ENCODE data around the gene KAT8.

Gene KAT8

DNA sequence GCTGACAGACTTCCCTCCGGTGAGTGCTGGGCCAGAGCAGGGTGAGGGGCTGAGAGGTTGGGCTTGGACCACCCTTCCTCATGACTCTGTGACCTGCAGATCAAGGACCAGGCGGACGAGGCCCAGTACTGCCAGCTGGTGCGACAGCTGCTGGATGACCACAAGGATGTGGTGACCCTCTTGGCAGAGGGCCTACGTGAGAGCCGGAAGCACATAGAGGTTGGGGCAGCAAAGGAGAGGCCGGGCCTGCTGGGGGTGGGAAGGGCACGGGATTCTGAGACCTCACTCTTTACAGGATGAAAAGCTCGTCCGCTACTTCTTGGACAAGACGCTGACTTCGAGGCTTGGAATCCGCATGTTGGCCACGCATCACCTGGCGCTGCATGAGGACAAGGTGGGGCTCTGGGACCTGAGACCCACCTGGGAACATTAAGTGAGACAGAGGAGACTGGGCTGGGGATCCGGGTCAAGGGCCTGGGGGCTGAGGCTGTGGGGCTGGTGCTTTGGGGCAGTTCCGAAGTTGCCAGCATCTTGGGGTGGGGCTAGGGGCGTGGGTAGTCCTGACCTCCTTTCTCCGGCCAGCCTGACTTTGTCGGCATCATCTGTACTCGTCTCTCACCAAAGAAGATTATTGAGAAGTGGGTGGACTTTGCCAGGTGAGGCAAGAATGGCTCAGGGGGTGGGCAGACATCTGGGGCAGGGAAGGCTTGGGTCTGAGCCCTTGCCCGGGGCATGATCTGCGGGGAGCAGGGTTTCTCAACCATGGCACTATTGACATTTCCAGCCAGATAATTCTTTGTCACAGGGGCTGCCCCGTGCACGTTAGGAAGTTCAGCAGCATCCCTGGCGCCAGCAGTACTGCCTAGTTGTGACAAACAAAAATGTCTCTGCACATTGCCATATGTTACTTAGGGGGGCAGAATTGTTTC lies 7.1 kb upstream of the KAT8 start:
- TF ChIP-seq TCF4 (CRISPR knock-in tag; IDR thresholded peaks at IDR 0.05; ENCODE audit: borderline replicate concordance) (no peak), RARB (CRISPR knock-in tag; IDR thresholded peaks at IDR 0.05) (no peak), ZNF8 (CRISPR knock-in tag; IDR thresholded peaks at IDR 0.05) (no peak), OSR1 (CRISPR knock-in tag; IDR thresholded peaks at IDR 0.05) (no peak), ZC3H10 (CRISPR knock-in tag; IDR thresholded peaks at IDR 0.05) (no peak), CSDC2 (CRISPR knock-in tag; IDR thresholded peaks at IDR 0.05) (no peak), ESRRG (CRISPR knock-in tag; IDR thresholded peaks at IDR 0.05) (no peak)
- TF ChIP-seq, protein P1, sequence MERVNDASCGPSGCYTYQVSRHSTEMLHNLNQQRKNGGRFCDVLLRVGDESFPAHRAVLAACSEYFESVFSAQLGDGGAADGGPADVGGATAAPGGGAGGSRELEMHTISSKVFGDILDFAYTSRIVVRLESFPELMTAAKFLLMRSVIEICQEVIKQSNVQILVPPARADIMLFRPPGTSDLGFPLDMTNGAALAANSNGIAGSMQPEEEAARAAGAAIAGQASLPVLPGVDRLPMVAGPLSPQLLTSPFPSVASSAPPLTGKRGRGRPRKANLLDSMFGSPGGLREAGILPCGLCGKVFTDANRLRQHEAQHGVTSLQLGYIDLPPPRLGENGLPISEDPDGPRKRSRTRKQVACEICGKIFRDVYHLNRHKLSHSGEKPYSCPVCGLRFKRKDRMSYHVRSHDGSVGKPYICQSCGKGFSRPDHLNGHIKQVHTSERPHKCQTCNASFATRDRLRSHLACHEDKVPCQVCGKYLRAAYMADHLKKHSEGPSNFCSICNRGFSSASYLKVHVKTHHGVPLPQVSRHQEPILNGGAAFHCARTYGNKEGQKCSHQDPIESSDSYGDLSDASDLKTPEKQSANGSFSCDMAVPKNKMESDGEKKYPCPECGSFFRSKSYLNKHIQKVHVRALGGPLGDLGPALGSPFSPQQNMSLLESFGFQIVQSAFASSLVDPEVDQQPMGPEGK (CRISPR knock-in tag; IDR thresholded peaks at IDR 0.05; ENCODE audit: borderline replicate concordance) = no peak
- no peak for ATAC-seq

DNA sequence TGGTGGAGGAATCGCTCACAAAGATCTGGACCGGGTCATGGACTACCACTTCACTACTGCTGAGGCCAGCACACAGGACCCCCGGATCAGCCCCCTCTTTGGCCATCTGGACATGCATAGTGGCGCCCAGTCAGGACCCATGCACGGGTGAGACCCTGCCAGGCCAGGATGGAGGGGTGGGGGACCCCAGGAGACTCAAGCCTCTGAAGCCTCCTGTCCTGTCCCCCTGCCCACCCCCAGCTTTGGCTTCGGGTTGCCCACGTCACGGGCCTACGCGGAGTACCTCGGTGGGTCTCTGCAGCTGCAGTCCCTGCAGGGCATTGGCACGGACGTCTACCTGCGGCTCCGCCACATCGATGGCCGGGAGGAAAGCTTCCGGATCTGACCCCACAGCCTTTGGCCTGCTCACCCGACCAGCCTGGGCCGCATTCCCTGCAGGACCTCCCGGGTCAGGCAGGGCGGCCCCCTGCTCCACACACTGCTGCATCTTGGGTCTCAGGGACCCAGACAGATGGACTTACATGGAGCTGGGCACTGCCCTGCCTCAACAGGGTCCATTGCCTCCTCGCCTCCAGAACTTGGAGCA lies 5.5 kb upstream of the KAT8 start:
- TF ChIP-seq ESRRG (CRISPR knock-in tag; IDR thresholded peaks at IDR 0.05) (no peak), BACH2 (CRISPR knock-in tag; IDR thresholded peaks at IDR 0.05; ENCODE audit: borderline replicate concordance) (no peak), GLIS3 (CRISPR knock-in tag; IDR thresholded peaks at IDR 0.05) (no peak), CSDC2 (CRISPR knock-in tag; IDR thresholded peaks at IDR 0.05) (no peak), ZFP3 (CRISPR knock-in tag; IDR thresholded peaks at IDR 0.05) (no peak), ZNF565 (CRISPR knock-in tag; conservative IDR thresholded peaks at IDR 0.05; ENCODE audit: low read depth) (no peak), RARB (CRISPR knock-in tag; IDR thresholded peaks at IDR 0.05) (no peak), PPARA (CRISPR knock-in tag; IDR thresholded peaks at IDR 0.05; ENCODE audit: borderline replicate concordance) (no peak)
- TF ChIP-seq, protein P1 (CRISPR knock-in tag; IDR thresholded peaks at IDR 0.05; ENCODE audit: borderline replicate concordance) = no peak

DNA sequence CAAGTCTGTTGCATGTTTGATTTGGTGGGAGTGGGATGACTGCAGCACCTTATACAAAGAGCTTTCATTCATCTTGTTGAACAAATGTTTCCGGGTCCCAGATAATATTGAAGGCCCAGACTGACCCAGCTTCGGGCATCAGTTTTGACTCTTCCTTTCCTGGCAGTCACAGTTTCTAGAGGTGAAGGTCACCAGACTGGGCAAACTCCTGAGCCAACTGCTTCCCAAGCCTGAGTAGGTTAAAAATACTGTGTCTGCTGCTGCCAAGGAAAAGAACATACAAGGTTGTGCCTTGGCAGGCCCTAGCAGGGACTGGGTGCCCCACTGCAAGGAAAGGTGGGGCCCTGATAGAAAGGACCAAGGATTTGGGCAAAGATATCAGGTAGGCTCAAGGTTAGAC lies 4.8 kb upstream of the KAT8 start:
- TF ChIP-seq, protein P2, sequence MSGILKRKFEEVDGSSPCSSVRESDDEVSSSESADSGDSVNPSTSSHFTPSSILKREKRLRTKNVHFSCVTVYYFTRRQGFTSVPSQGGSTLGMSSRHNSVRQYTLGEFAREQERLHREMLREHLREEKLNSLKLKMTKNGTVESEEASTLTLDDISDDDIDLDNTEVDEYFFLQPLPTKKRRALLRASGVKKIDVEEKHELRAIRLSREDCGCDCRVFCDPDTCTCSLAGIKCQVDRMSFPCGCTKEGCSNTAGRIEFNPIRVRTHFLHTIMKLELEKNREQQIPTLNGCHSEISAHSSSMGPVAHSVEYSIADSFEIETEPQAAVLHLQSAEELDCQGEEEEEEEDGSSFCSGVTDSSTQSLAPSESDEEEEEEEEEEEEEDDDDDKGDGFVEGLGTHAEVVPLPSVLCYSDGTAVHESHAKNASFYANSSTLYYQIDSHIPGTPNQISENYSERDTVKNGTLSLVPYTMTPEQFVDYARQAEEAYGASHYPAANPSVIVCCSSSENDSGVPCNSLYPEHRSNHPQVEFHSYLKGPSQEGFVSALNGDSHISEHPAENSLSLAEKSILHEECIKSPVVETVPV (CRISPR knock-in tag; IDR thresholded peaks at IDR 0.05) = no peak
- no peak for TF ChIP-seq CSDC2 (CRISPR knock-in tag; IDR thresholded peaks at IDR 0.05)
- no peak for TF ChIP-seq OSR1 (CRISPR knock-in tag; IDR thresholded peaks at IDR 0.05)
- no peak for TF ChIP-seq GLIS3 (CRISPR knock-in tag; IDR thresholded peaks at IDR 0.05)
- TF ChIP-seq ZNF565 (CRISPR knock-in tag; conservative IDR thresholded peaks at IDR 0.05; ENCODE audit: low read depth) = no peak
- no peak for TF ChIP-seq TOX (CRISPR knock-in tag; IDR thresholded peaks at IDR 0.05; ENCODE audit: borderline replicate concordance)
- TF ChIP-seq ZC3H10 (CRISPR knock-in tag; IDR thresholded peaks at IDR 0.05) = no peak
- TF ChIP-seq ISL1 (CRISPR knock-in tag; IDR thresholded peaks at IDR 0.05) = no peak
- TF ChIP-seq, protein P3, sequence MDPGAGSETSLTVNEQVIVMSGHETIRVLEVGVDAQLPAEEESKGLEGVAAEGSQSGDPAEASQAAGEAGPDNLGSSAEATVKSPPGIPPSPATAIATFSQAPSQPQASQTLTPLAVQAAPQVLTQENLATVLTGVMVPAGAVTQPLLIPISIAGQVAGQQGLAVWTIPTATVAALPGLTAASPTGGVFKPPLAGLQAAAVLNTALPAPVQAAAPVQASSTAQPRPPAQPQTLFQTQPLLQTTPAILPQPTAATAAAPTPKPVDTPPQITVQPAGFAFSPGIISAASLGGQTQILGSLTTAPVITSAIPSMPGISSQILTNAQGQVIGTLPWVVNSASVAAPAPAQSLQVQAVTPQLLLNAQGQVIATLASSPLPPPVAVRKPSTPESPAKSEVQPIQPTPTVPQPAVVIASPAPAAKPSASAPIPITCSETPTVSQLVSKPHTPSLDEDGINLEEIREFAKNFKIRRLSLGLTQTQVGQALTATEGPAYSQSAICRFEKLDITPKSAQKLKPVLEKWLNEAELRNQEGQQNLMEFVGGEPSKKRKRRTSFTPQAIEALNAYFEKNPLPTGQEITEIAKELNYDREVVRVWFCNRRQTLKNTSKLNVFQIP (CRISPR knock-in tag; IDR thresholded peaks at IDR 0.05; ENCODE audit: borderline replicate concordance, low read depth) = no peak
- no peak for TF ChIP-seq TCF4 (CRISPR knock-in tag; IDR thresholded peaks at IDR 0.05; ENCODE audit: borderline replicate concordance)
- TF ChIP-seq, protein P4, sequence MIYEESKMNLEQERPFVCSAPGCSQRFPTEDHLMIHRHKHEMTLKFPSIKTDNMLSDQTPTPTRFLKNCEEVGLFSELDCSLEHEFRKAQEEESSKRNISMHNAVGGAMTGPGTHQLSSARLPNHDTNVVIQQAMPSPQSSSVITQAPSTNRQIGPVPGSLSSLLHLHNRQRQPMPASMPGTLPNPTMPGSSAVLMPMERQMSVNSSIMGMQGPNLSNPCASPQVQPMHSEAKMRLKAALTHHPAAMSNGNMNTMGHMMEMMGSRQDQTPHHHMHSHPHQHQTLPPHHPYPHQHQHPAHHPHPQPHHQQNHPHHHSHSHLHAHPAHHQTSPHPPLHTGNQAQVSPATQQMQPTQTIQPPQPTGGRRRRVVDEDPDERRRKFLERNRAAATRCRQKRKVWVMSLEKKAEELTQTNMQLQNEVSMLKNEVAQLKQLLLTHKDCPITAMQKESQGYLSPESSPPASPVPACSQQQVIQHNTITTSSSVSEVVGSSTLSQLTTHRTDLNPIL (CRISPR knock-in tag; IDR thresholded peaks at IDR 0.05; ENCODE audit: low read depth) = no peak
- TF ChIP-seq ZFP30 (CRISPR knock-in tag; IDR thresholded peaks at IDR 0.05) = no peak
- TF ChIP-seq, protein P1 (CRISPR knock-in tag; IDR thresholded peaks at IDR 0.05; ENCODE audit: borderline replicate concordance) = no peak
- no peak for TF ChIP-seq ESRRG (CRISPR knock-in tag; IDR thresholded peaks at IDR 0.05)
- TF ChIP-seq ZFP3 (CRISPR knock-in tag; IDR thresholded peaks at IDR 0.05) = no peak
- TF ChIP-seq PPARA (CRISPR knock-in tag; IDR thresholded peaks at IDR 0.05; ENCODE audit: borderline replicate concordance) = no peak
- TF ChIP-seq, protein P5, sequence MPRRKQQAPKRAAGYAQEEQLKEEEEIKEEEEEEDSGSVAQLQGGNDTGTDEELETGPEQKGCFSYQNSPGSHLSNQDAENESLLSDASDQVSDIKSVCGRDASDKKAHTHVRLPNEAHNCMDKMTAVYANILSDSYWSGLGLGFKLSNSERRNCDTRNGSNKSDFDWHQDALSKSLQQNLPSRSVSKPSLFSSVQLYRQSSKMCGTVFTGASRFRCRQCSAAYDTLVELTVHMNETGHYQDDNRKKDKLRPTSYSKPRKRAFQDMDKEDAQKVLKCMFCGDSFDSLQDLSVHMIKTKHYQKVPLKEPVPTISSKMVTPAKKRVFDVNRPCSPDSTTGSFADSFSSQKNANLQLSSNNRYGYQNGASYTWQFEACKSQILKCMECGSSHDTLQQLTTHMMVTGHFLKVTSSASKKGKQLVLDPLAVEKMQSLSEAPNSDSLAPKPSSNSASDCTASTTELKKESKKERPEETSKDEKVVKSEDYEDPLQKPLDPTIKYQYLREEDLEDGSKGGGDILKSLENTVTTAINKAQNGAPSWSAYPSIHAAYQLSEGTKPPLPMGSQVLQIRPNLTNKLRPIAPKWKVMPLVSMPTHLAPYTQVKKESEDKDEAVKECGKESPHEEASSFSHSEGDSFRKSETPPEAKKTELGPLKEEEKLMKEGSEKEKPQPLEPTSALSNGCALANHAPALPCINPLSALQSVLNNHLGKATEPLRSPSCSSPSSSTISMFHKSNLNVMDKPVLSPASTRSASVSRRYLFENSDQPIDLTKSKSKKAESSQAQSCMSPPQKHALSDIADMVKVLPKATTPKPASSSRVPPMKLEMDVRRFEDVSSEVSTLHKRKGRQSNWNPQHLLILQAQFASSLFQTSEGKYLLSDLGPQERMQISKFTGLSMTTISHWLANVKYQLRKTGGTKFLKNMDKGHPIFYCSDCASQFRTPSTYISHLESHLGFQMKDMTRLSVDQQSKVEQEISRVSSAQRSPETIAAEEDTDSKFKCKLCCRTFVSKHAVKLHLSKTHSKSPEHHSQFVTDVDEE (CRISPR knock-in tag; IDR thresholded peaks at IDR 0.05) = no peak
- no peak for TF ChIP-seq SNAI2 (CRISPR knock-in tag; IDR thresholded peaks at IDR 0.05)
- no peak for ATAC-seq

More for the DNA sequence above, 5.5 kb upstream of the KAT8 start:
- ATAC-seq = no peak
